Measurements from ENCODE around the gene HBB. TPM values are rescaled to one million over a fixed set of nuclear protein-coding genes. Genes with fewer than 3 reads are reported as not detected.

HBB gene
- total RNA-seq: not detected in 3 replicates
- long read RNA-seq: 0 reads

GRCh38 chr11:5226732-5227310 is at the start of gene HBB:
HBB (minus strand) TSS chr11:5227071; CDS start chr11:5227021, 50 bp downstream.
- H3K27me3 Mint-ChIP-seq (ENCODE audit: low read depth): peaks cover 8% of the 10 kb centered on the region
- DNase-seq (ENCODE audit: low spot score): no peak
- H3K27ac Mint-ChIP-seq (ENCODE audit: unreplicated experiment): no peak within 1 kb of the TSS
- no peak within 1 kb of the TSS for H3K4me3 Mint-ChIP-seq (ENCODE audit: unreplicated experiment)
- H3K4me1 Mint-ChIP-seq (ENCODE audit: low read depth): no peaks in the 10 kb centered on the region
- no peaks in the 10 kb centered on the region for H3K36me3 Mint-ChIP-seq (ENCODE audit: low read depth)
- no peak for TF ChIP-seq CTCF (IDR thresholded peaks at IDR 0.05)
- no peaks in the 10 kb centered on the region for H3K9me3 Mint-ChIP-seq (ENCODE audit: low read depth)

GRCh38 chr11:5275369-5276110 is 48.7 kb upstream of the HBB start:
- H3K4me1 Mint-ChIP-seq (ENCODE audit: low read depth): peaks cover 4% of the 10 kb centered on the region

GRCh38 chr11:5274395-5274794 is 47.5 kb upstream of the HBB start:
- Mint-ChIP-seq H3K27ac (ENCODE audit: unreplicated experiment) (no peak overlapping the region), H3K4me1 (ENCODE audit: low read depth) (no peaks in the 10 kb centered on the region), H3K27me3 (ENCODE audit: low read depth) (no peaks in the 10 kb centered on the region), H3K36me3 (ENCODE audit: low read depth) (no peaks in the 10 kb centered on the region), H3K4me3 (ENCODE audit: unreplicated experiment) (no peak overlapping the region), H3K9me3 (ENCODE audit: low read depth) (no peaks in the 10 kb centered on the region)
- TF ChIP-seq CTCF (IDR thresholded peaks at IDR 0.05): no peak
- DNase-seq (ENCODE audit: low spot score): no peak

More at GRCh38 chr11:5275369-5276110, 48.7 kb upstream of the HBB start:
- Mint-ChIP-seq H3K9me3 (ENCODE audit: low read depth) (no peaks in the 10 kb centered on the region), H3K36me3 (ENCODE audit: low read depth) (no peaks in the 10 kb centered on the region), H3K27ac (ENCODE audit: unreplicated experiment) (no peak overlapping the region), H3K27me3 (ENCODE audit: low read depth) (no peaks in the 10 kb centered on the region), H3K4me3 (ENCODE audit: unreplicated experiment) (no peak overlapping the region)
- TF ChIP-seq CTCF (IDR thresholded peaks at IDR 0.05): no peak
- DNase-seq (ENCODE audit: low spot score): no peak

GRCh38 chr11:5272395-5273017 is 45.6 kb upstream of the HBB start:
- no peak overlapping the region for H3K27ac Mint-ChIP-seq (ENCODE audit: unreplicated experiment)
- no peaks in the 10 kb centered on the region for H3K4me1 Mint-ChIP-seq (ENCODE audit: low read depth)
- no peaks in the 10 kb centered on the region for H3K9me3 Mint-ChIP-seq (ENCODE audit: low read depth)
- H3K36me3 Mint-ChIP-seq (ENCODE audit: low read depth): no peaks in the 10 kb centered on the region
- no peak for TF ChIP-seq CTCF (IDR thresholded peaks at IDR 0.05)
- no peak for DNase-seq (ENCODE audit: low spot score)
- no peak overlapping the region for H3K4me3 Mint-ChIP-seq (ENCODE audit: unreplicated experiment)
- H3K27me3 Mint-ChIP-seq (ENCODE audit: low read depth): peaks cover 8% of the 10 kb centered on the region

GRCh38 chr11:5269715-5270147 is 42.9 kb upstream of the HBB start, which contains the start of gene HBE1:
HBE1 (minus strand) TSS chr11:5269945; CDS start chr11:5269890, 55 bp downstream.
- Mint-ChIP-seq H3K4me1 (ENCODE audit: low read depth) (no peaks in the 10 kb centered on the region), H3K4me3 (ENCODE audit: unreplicated experiment) (no peak within 1 kb of the TSS), H3K27me3 (ENCODE audit: low read depth) (peaks cover 29% of the 10 kb centered on the region), H3K27ac (ENCODE audit: unreplicated experiment) (no peak within 1 kb of the TSS), H3K9me3 (ENCODE audit: low read depth) (no peaks in the 10 kb centered on the region), H3K36me3 (ENCODE audit: low read depth) (no peaks in the 10 kb centered on the region)
- DNase-seq (ENCODE audit: low spot score): no peak
- no peak for TF ChIP-seq CTCF (IDR thresholded peaks at IDR 0.05)

Measured in chondrocyte (in vitro differentiated cells).